ENCODE data around the gene PACS1.

Gene PACS1

GRCh38 chr11:66050581-66051231 lies 19.4 kb upstream of the PACS1 start:
- DNase-seq, result no peak

DNA sequence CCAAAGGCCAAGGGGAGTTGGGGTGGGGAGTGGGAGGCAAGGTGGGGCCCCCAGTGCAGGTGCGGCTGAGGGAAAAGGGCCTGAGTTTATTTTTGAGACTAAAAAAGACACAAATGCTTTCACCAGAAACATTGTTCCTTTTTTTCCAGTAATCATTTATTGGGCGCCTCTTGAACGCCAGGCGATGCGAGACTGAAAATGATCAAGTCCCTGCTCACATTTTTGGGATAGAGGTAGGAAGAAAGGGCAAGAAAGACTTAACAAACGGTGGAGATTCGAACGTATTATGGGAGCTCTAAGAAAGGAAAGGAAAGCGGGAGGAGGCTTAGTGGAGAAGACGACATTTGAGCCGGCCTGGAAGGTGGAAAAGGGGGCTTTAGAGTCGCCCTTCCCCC lies 18.7 kb upstream of the PACS1 start:
- DNase-seq, result no peak

GRCh38 chr11:66051766-66052663 lies 18.1 kb upstream of the PACS1 start, which contains the start of gene SF3B2:
Gene SF3B2 (plus strand): TSS chr11:66052364. CDS start chr11:66052385, 21 bp downstream.
- peak; percentile 94 for DNase-seq

DNA sequence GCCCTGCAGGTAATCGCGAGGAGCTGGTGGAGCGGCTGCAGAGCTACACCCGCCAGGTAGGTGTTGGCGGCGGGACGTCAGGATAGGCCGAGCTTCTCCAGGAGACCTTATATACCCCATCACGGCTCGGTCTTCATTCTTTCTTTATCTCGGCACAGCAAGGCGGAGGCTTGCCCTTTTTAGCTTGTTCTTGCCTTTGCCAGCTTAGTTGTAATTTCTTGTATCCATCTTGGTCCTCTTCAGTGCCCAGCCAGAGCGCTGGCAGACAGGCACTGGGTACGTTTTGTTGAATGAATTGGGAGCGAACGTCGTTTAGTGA lies 17.4 kb upstream of the PACS1 start:
- DNase-seq, result no peak

DNA sequence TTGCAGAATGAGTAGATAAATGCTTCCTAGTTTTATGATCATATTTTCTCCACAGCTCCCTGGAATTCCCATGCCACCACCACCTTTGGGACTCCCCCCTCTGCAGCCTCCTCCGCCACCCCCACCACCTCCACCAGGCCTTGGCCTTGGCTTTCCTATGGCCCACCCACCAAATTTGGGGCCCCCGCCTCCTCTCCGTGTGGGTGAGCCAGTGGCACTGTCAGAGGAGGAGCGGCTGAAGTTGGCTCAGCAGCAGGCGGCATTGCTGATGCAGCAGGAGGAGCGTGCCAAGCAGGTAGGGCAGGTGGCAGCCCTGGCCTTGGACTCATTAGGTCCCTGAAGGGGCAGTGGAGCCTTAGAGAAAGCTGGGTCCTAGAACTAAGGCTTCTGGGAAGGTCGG lies 15.1 kb upstream of the PACS1 start:
- no peak for DNase-seq

DNA sequence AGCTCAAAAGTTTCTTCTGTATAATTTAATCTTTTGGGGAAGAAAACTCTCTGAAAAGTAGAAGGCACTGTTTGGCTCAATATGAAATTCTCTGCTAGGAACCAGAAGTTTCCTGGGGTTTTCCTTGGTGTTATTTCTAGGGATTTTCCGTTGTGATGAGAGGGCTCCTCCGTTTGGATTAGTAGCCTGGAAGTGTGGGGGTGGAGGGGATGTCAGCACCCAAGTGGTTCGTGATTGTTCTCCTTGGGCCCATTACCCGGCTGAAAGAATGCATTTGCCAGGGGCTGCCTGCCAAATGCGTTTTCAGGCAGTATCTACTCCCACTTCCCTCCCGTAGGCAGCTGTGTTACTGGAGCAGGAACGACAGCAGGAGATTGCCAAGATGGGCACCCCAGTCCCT lies 13.6 kb upstream of the PACS1 start:
- no peak for DNase-seq

DNA sequence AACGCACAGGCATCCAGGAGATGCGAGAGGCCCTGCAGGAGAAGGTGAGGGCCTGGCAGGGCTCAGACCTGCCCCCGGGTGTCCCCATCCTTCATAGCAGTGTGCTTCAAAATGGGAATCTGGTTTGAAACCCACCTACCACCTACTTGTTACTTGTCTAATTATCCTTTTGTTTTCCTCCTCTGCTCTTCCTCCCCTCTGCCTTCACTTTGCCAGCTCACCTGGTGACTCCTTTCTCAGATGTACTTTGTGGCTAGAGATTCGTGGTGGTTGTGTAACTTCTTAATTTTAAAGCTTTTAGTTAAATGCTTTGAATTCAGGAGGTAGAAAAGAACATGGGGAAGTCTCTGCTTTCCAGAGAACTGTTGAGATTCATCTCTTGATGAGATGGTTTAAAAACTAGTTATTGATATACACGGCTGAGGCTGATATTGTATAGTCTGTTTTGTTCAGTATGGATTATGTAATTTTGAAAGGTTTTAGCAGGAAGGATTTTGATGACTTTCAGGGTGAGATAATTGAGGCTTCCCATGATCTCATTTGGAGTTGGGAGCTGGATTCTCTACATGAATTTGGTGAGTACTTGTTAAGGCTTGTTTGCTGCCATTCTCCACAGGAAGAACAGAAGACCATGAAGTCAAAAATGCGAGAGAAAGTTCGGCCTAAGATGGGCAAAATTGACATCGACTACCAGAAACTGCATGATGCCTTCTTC lies 9.9 kb upstream of the PACS1 start:
- no peak for DNase-seq

DNA sequence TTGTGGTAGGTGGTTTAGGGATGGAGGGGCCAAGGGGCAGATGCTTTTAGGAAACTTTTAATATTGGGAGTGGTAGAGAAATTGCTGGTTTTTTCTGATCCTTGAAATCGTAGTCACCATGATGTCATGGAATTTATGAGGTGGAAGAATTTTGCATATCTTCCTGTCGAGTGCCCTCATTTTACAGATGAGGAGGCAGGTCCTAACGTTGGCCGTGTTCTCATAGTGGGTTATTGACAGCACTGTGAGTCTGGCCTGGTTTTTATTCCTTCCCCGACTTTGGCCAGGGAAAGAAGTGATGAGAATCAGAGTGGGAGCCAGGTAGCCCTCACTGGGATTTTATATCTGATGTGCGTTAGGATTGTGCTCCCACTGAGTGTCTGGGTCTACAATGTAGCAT lies 8.8 kb upstream of the PACS1 start:
- no peak for DNase-seq

DNA sequence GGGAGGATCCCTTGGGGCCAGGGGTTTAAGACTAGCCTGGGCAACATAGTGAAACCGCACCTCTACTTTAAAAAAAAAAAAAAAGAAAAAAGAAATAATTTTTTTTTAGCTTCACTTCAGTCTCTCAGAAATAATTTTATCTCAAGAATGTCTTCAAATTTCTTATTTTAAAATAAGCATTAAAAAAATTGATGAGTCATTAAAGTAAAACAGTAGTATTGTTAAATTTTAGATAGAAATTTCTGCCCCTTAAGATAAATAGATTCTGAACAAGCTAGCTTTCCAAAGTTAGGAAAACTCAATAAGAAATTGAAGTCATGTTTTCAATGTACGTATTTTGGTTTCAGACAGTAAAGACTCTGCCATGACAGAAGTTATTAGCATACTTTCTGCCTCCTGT lies 7.7 kb upstream of the PACS1 start:
- no peak for DNase-seq

DNA sequence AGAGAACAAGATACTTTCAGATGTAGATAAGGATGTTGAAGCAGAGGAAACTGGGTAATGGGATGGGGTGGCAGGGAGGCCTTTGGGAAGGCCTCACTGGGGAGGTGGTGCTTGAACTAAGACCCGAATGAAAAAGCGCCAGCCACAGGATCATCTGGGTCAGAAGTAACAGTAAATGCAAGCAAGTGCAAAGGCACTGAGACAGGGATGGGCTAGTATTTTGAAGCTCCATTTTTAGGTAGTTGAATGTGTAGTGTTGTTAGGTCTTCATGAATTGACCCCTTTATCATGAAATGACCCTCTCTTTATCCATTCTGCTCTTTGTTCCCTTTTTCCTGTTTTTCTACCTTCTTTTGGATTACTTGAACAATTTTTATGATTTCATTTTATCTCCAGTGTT lies 6.2 kb upstream of the PACS1 start:
- DNase-seq, result no peak

DNA sequence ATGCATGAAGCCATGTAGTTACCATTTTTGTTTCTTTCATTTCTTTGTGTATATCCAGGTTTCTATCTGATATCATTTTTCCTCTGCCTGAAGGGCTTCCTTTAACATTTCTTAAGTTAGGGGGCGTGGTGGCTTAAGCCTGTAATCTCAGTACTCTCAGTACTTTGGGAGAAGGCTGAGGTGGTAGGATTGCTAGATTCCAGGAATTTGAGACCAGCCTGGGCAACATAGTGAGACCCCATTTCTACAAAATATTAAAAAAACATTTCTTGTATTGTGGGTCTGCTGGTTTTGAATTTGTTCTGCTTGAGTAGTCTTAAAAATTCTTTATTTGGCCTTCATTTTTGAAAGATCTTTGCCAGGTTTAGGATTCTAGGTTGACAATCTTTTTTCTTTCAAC lies 5.5 kb upstream of the PACS1 start:
- DNase-seq, result no peak

DNA sequence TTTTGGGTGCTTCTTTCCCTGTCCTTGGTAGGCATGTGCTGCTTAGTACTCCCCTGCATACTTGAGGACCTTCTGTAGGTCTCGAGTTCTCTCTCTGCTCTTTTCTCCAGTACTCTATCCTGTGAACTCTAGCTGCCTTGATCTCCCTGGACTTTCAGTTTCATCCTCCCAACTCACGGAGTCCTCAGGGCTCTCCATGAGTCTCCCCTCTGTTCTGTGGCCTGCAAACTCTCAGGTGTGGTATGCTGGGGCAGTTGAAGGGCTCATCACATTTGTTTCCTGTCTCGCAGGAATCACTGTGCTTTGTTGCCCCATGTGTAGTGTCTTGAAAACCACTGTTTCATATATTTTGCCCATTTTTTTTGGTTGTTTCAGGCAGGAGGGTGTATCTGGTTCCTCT lies 3.3 kb upstream of the PACS1 start:
- DNase-seq, result no peak

DNA sequence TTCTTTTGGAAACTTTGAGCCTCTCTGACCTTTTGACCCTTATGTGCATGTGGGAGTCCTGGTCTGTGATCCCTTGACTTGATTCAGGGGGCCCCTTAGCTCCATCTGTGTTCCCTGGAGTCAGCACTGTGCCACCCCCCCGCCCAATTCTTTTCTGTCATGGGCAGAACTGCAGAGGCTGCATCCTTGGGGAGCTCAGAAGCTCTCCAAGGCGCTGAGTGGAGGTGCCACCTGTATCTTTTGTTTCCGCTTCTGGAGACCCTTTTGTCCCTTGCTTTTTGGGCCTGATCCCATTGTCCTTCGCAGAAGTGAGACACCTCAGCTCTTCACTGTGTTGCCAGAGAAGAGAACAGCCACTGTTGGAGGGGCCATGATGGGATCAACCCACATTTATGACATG lies 2.4 kb upstream of the PACS1 start:
- DNase-seq, result no peak

- DNase-seq, result peak; percentile 79
Observed at GRCh38 chr11:66068154-66068821, 1.8 kb upstream of the PACS1 start.

DNA sequence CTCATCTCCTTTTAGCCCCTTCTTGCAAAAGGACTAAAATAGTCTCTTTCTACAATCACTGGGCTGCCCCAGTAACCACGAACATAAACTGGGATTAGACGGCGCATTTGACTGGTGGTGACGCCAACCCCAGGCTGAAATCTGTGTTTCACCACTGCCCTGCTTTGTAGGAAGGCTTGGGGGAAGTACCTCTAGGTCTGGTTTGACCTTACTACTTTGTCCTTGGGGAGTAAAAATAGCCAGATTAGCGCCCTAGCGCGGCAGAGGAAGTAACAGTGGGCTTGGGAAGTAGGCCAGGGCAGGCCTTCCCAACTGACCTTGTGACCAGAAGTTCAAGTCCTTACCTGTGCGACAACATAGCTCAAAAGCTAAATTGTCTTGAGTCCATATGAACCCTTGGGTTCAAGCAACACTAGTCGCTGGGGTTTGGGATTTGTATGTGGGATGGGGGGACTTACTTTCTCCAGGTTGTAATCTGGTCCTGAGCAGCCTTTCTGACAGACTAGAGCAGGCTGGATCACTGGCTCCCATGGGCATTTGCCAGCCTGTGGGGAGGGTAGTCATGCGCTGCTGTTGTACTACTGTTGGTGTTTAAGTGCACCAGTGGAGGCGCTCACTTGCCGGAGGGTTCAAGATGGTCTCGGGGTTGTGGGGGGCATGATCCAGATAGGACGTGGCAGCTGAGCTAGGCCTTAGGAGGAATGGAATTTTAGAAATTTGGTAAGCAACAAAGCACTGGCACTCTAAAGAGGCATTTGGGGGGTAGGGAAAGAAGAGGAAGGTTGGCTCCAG lies 953 bp upstream of the PACS1 start:
- DNase-seq, result peak; percentile 36

DNA sequence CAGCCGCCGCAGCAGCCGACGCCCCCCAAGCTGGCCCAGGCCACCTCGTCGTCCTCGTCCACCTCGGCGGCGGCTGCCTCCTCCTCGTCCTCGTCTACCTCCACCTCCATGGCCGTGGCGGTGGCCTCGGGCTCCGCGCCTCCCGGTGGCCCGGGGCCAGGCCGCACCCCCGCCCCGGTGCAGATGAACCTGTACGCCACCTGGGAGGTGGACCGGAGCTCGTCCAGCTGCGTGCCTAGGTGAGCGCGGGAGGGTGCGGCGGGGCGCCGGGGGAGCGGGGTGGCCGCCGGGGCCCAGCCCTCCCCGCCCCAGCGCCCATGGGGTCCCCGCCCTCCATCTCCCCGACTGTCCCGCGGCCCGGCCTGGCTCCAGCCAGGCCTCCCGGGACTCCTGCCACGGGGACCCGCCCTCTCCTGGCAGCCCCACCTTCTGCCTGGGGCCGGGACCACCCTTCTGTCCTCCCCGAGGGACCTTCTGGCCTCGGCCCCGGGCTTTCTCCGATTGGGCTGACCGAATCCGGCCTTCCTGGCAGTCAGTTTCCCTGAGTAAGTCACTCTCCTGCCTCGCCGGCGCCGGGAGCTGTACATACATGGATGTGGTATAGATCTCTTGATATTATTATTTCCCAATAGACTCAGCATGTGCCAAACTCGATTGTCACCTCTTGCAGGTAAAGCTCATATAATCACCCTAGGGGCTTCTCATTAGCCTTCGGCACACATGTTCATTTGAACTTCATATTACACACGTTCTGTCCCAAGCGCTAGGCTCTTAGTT lies 720 bp downstream of the PACS1 start:
- DNase-seq, result no peak

- peak; percentile 27 for DNase-seq
Observed at GRCh38 chr11:66071381-66071801, 1.3 kb downstream of the PACS1 start.

DNA sequence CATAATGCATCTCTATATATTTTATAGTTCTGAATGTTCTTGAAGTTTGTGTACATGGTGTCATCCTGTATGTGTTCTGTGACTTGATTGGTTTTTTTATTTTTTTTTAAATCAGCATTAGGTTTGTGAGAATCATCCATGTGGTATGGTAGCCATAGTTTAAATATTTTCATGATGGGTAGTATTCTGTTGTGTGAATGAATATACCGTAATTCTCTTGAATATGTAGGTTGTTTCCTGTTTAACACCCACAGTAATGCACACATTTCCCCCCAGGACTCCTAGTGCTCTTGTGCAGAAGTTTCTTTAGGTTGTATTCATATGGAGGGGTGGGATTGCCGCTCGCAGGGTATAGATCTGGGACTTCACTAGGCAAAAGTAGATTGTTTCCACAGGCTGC lies 2.0 kb downstream of the PACS1 start:
- DNase-seq, result no peak

DNA sequence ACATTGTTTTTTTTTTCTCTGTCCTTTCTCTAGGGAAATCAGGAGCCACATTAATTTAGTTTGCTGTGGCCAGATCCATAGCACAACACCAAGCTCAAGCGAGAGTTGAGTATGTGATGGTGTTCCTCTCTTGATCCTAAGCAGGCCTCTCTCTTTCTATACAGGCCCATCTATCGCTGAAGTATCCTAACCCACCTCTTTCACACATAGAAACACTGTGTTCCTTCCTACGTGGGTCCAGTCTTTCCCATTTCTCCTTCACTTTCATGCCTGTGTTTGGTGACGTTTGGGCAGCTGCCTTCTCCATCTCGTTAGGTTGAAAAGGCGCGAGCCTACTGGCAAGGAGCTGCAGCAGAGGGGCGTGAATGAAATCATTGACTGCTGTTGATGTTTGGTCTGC lies 2.4 kb downstream of the PACS1 start:
- DNase-seq, result no peak

DNA sequence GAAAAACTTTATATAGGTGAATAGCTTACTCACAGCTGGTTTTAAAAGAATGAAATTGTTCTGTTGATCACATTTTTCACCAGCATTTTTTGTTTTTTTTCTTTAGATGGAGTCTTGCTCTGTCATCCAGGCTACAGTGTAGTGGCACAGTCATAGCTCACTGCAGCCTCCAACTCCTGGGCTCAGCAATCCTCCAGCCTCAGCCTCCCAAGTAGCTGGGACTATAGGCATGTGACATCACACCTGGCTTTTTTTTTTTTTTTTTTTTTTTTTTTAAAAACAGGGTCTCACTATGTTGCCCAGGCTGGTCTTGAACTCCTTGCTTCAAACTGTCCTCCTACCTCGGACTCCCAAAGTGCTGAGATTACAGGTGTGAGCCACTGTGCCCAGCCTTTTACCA lies 3.6 kb downstream of the PACS1 start:
- DNase-seq, result no peak

DNA sequence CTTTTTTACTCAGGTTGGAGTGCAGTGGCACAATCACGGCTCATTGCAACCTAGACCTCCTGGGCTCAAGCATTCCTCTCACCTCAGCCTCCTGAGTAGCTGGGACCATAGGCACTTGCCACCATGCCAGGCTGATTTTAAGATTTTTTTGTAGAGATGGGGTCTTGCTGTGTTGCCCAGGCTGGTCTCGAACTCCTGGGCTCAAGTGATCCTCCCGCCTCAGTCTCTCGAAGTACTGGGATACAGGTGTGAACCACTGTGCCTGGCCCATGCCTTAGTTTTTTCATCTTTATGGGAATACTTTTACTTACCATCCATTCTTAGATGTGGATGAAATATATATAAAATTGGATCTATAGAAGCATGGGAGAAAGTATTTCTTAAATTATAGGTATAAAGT lies 5.2 kb downstream of the PACS1 start:
- DNase-seq, result no peak

- DNase-seq, result no peak
Observed at GRCh38 chr11:66076561-66076960, 6.5 kb downstream of the PACS1 start.

All from activated gamma-delta T cell treated with Interleukin-2 at 50 U/mL for 16 hours (primary cell).